ENCODE measurements around the gene IRF9.

- no peak for TF ChIP-seq CTCF (conservative IDR thresholded peaks at IDR 0.05; ENCODE audit: low read depth, low read length)
- no peak for TF ChIP-seq CHD1 (IDR thresholded peaks at IDR 0.05; ENCODE audit: low read depth, low read length)
- no peak for TF ChIP-seq POLR2A (IDR thresholded peaks at IDR 0.05; ENCODE audit: low read depth, low read length)
- no peak for TF ChIP-seq USF2 (IDR thresholded peaks at IDR 0.05; ENCODE audit: low read depth, low read length)
- TF ChIP-seq RCOR1 (IDR thresholded peaks at IDR 0.05; ENCODE audit: insufficient replicate concordance, low read length) = no peak
- TF ChIP-seq SMC3 (IDR thresholded peaks at IDR 0.05; ENCODE audit: low read depth, low read length) = no peak
- TF ChIP-seq MXI1 (IDR thresholded peaks at IDR 0.05; ENCODE audit: borderline replicate concordance, low read depth, low read length) = no peak
- no peak for TF ChIP-seq MAZ (IDR thresholded peaks at IDR 0.05; ENCODE audit: borderline replicate concordance, low read depth, low read length)
- no peak for TF ChIP-seq RFX5 (IDR thresholded peaks at IDR 0.05; ENCODE audit: low read depth, low read length)
- no peak for TF ChIP-seq RAD21 (IDR thresholded peaks at IDR 0.05; ENCODE audit: low read length)
- TF ChIP-seq MAFK (IDR thresholded peaks at IDR 0.05; ENCODE audit: low read depth, low read length) = no peak
Observed at GRCh38 chr14:24136684-24137528, 24.2 kb upstream of the IRF9 start.

Measured in IMR-90 (cell line).